ENCODE results near the gene ZBTB42.
A peak's percentile ranks its signal among the peaks of the same experiment; 100 is the strongest.

Gene ZBTB42

DNA sequence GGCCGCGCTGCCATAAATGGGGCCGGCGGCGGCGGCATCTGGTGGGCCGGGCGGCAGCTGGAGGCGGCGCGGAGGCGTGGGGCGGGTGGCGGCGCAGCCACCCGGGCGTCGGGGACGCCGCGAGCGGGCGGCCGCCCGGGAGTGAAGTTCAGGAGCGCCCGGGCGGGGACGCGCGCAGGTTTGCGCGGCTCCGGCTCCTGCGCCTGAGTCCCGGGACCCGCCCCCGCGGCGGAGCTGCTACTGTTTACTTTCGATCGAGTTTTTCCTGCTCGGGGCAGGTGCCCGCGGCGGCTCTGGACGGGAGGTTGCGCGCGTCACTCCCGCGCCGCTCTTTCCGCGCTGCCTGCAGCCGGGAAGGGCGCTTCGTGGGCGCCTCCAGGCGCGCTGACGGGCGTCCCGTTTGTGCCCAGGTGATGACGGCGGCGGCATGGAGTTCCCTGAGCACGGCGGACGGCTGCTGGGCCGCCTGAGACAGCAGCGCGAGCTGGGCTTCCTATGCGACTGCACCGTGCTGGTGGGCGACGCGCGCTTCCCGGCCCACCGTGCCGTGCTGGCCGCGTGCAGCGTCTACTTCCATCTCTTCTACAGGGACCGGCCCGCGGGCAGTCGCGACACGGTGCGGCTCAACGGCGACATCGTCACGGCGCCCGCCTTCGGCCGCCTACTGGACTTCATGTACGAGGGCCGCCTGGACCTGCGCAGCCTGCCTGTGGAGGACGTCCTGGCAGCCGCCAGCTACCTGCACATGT is at the start of gene ZBTB42:
Gene ZBTB42, plus strand, starts transcription at position 331 of the 749 bp plus-strand sequence. Its CDS starts 97 bp downstream, at position 428.
- DNase-seq (ENCODE audit: low read depth in 2 of 2), result peak; percentile 36 to 37

DNA sequence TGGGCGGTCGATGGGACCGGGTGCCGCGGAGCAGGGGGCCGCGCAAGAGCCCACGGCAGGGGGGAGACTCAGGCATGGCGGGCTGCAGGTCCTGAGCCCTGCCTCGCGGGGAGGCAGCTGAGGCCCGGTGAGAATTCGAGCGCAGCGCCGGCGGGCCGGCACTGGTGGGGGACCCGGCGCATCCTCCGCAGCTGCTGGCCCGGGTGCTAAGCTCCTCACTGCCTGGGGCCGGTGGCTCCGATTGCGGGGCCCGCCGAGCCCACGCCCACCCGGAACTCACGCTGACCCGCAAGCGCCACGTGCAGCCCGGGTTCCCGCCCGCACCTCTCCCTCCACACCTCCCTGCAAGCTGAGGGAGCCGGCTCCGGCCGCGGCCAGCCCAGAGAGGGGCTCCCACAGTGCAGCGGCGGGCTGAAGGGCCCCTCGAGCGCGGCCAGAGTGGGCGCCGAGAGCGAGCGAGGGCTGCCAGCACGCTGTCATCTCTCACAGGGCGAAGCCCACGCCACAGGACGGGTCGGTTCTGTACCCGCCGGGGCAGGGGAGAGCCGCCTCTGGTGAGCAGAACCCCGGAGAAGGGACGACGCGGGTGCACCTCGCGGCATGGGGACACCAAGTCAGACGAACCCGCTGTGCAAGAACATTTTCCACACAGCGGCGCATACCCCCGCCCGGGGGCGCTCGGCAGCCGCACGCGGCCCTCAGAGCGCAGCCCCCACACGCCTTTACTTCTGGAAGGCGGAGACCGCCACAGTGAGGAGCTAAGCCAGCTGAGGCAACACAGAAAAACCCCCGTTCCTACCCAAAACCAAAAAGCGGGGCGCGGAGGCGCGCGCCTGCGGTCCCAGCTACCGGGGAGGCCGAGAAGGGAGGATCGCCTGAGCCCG is 49.1 kb upstream of the ZBTB42 start:
- no peak for DNase-seq (ENCODE audit: low read depth in 2 of 2)

DNA sequence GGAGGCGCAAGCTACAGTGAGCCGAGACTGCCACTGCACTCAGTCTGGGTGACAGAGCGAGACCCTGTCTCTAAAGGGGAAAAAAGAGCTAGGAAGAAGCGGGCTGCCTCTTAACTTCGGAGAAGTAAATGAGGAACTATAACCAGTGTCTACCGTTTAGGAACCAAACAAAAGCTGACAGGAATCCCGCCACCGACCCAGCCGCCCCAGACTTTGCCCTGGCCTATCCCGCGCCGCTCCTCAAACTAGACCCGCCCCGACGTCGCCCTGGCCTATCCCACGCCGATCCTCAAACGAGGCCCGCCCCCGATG is 48.5 kb upstream of the ZBTB42 start:
- DNase-seq (ENCODE audit: low read depth in 2 of 2), result no peak

DNA sequence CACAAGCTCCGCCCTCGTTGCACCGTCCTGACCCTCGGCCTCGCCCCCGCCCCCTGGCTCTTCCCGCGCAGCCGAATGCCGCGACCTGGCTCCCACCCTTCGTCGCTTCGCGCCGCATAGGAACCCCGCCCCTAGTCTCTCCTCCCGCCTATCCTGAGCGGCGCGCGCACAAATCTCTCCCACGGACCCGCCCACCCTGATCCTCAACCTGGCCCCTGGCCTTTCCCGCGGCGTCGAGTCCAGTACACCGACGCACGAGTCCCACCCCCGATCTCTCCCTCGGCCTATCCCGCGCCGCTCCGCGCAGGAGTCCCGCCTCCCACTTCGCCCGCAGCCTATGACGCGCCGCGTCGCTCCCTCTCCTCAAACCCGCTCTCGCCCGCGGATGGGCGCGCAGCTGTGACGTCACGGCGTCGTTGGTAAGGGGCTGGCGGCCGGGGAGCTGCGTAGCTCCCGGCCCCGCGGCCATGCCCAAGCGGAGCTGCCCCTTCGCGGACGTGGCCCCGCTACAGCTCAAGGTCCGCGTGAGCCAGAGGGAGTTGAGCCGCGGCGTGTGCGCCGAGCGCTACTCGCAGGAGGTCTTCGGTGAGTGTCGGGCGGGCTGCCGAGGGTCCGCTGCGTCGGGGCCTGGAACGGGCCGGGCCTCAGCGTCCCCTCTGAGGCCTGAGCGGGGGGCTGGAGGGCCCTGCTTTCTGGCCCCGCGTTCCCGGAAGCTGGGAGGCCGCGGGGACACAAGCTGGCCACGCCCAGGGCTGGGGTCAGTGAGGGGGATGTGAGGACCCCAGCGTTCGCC is 48.0 kb upstream of the ZBTB42 start, which contains the start of gene SIVA1:
Gene SIVA1, plus strand, starts transcription at position 413 of the 793 bp plus-strand sequence. Its CDS starts 55 bp downstream, at position 468.
- DNase-seq (ENCODE audit: low read depth in 2 of 2), result peak; percentile 99

DNA sequence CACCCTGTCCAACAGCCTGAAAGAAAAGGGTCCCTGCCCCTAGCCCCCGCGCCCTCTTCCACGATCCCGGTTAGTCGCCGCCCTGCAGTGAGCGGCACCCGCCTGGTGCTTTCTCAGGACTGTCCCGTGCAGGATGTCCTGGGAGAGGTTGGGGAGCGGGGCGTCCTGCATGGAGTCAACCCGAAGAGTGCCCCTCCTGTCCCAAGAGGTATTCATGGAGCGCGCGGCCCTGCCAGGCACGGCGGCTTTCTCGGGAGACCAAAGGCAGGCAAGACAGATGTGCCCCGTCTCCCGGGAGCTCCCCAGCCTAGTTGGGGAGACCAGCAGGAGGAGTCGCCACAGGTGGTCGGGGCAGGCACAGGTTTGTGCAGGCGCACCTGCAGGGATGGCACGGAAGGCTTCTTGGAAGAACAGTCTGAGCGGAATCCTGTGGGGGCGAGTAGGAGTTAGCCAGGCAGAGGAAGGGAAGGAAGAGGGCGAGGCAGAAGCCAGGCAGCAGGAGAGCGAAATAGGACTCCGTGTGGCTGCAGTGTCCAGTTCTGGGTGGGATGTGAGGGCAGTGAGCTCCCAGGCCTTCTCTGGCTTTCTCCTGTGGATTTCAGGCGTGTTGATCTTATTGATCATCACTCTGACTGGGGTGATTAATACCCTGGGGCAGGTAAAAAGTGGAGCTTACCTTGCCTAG is 47.2 kb upstream of the ZBTB42 start:
- no peak for DNase-seq (ENCODE audit: low read depth in 2 of 2)

DNA sequence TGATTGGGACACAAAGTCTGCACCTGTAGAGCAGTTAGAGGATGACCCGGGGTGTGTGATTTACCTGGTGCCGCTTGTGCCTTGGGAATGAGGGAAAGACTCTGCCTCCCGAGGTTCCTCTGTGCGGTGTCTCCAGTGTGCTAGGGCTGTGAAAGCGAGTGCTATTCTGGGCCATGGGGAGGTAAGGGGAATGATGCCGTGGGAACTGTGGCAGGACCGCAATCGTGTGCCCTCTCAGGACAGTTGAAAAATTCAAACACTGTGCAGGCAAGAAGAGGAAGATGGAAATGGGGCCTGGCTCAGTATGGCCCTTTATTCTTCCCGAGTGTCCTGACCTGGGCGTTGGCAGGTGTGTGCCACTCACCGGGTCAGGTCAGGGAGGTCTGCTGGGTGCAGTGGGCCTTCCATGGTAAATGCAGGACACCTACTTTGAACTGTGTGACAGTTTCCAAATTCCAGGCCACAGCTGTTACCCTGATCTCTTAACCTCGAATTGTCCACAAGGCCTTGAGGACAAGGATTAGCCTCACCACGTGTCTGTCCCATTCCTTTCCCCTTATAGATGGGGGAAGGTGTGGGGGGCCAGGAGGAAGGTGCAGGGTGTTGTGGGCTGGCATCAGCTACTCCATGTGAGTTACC is 46.6 kb upstream of the ZBTB42 start:
- no peak for DNase-seq (ENCODE audit: low read depth in 2 of 2)

DNA sequence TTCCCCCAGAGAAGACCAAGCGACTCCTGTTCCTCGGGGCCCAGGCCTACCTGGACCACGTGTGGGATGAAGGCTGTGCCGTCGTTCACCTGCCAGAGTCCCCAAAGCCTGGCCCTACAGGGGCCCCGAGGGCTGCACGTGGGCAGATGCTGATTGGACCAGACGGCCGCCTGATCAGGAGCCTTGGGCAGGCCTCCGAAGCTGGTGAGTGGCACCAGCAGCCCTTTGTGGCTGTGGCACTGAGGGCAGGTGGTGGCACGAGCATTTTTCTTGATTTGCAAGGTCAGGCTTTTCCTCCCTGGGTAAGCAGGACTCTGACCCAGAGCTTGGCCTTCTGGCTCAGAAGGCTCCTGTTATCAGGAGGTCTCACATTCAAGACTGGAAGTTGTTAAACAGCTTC is 45.3 kb upstream of the ZBTB42 start:
- DNase-seq (ENCODE audit: low read depth in 2 of 2), result no peak

DNA sequence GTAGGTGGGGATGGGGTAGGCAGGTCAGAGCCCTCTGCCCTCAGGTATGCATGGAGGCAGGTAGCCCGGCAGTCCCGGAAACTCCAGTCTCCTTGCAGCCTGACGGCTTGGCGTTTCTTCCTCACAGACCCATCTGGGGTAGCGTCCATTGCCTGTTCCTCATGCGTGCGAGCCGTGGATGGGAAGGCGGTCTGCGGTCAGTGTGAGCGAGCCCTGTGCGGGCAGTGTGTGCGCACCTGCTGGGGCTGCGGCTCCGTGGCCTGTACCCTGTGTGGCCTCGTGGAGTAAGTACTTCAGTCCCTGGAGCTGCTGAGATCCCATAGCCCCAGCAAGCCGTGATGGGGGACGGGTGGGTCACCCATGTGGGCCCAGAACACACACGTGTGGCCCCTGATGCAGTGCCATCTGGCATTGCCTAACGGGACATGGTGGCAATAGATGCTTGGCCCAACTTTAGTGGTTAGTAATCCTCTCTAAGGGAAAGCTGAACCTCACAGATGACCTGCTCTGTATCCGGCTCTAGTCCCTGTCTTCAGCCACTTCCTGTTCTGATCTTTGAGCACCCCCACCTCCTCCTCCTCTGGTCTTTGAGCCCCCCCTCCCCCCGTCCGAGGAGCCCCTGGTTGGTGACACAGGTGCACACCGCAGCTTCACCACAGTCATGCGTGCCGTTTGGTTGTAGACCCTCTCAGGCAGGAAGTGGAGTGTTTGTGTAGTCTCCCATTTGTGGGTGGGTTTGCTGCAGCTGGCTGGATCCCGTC is 44.2 kb upstream of the ZBTB42 start:
- no peak for DNase-seq (ENCODE audit: low read depth in 2 of 2)

DNA sequence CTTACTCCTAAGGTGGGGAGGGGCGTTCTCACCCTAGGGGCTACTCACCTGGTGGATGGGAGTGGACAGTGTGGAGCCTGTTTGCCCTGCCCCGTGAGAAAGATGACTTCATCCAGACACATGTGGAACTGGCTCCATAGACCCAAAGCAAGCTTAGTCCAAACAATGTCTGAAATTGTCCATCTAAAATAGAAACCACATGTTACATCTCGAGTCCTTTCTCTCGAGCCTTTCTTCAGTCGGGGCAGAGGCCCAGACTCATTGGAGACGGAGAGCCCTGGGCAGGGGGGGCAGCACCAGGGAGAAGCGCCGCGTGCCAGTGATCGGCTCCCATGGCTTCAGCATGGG is 43.7 kb upstream of the ZBTB42 start:
- DNase-seq (ENCODE audit: low read depth in 2 of 2), result no peak

DNA sequence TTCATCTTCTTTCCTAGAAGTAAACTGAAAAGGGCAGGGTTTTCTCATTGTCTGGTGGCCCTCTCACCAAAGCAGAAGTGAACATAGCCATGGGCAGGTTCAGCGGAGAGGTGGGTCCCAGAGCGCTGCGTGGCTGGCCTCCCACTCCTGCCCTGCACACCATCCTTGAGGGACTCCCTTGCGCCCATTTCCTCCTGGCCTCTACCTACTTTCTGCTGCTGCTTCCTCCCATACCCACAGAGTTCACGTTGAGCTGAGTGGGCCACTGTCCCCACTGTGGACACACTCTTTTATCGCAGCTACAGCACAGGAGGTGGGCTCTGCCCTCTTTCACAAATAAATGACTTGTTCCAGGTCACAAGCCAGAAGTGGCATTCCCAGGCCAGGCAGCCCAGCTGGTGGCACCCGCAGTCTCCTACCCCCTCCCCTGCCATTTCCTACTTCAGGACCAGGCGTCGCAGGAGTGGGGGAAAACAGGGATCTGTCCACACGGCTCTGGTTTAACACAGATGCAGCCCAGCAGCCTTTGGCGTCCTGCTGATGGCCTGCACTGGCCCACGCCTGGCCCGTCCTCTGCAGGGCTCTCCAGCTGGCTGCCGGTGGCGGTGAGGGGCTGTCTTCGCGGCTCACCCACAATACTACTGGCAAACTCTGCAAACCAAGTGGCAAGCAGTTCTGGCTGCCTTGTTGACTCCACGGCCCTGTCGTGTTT is 43.1 kb upstream of the ZBTB42 start:
- no peak for DNase-seq (ENCODE audit: low read depth in 2 of 2)

DNA sequence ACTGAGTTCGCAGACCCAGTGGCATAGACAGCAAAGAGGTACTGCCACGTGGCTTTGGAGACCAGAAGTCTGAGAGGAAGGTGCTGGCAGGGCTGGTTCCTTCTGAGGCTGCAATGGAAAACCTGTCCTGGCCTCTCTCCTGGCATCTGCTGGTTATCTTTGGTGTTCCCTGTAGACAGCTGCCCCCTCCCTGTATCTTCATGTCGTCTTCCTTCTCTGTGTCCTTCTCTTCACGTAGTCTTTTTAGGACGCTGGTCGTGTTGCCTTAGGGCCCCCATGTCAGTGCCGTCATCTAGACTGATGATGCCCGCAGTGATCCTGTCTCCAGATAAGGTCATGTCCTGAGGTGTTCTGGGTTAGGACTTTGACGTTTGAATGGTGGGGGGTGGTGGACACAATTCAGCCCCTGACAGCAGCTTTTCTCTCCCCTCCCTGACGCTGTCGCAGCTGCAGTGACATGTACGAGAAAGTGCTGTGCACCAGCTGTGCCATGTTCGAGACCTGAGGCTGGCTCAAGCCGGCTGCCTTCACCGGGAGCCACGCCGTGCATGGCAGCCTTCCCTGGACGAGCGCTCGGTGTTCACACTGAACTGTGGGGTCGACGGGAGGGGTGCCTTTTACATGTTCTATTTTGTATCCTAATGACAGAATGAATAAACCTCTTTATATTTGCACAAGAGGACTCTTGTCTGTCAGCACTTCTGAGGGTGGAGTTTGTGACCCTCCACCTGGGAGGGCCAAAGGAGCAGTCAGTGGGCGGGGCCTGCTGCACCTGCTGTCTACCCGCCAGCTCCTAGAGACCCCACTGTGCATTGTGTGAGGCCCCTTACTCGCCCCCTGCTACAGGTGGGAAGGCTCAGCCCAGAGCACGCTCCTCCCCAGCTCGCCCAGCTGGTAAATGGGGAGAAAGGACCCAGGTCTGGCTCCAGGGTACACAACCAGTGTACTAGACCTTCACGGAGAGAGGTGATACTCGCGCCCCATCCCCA is 41.6 kb upstream of the ZBTB42 start:
- no peak for DNase-seq (ENCODE audit: low read depth in 2 of 2)

DNA sequence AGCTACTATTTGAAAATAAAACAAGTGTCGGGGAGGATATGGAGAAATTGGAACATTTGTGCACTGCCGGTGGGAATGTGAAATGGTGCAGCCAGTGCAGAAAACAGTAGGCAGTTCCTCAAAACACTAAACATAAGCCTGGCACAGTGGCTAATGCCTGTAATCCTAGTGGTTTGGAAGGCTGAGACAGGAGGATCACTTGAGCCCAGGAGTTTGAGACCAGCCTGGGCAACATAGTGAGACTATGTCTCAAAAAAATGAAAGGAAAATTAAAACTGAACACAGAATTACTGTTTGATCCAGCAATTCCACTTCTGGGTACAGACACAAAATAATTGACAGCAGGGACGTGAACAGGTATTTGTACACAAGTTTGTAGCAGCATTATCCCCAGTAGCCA is 35.4 kb upstream of the ZBTB42 start:
- DNase-seq (ENCODE audit: low read depth in 2 of 2), result no peak

DNA sequence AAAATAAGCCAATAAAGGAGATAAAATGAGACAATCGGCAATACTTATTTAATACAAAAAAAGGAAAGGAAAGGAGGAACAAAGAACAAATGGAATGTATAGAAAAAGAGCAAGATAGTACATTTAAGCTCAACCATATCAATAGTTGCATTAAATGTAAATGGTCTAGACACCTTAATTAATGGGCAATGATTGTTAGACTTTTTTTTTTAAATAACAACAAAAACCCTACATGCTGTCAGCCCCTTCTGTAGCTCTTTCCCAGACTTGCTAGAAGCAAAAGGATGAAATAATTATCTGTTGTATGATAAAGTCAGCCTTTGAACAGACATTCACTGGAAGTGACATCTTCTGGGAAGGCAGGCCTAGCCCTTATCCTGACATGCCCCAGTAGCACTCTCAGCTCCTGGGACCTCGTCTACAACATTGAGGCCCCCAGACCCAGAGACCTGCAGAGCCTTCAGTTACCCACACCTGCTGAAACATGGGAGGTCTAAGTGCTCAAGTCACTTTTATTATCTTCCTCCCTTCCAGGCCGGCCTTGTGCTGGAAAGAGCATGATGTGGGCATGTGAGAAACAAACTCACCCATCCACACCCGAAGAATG is 34.5 kb upstream of the ZBTB42 start:
- DNase-seq (ENCODE audit: low read depth in 2 of 2), result no peak

DNA sequence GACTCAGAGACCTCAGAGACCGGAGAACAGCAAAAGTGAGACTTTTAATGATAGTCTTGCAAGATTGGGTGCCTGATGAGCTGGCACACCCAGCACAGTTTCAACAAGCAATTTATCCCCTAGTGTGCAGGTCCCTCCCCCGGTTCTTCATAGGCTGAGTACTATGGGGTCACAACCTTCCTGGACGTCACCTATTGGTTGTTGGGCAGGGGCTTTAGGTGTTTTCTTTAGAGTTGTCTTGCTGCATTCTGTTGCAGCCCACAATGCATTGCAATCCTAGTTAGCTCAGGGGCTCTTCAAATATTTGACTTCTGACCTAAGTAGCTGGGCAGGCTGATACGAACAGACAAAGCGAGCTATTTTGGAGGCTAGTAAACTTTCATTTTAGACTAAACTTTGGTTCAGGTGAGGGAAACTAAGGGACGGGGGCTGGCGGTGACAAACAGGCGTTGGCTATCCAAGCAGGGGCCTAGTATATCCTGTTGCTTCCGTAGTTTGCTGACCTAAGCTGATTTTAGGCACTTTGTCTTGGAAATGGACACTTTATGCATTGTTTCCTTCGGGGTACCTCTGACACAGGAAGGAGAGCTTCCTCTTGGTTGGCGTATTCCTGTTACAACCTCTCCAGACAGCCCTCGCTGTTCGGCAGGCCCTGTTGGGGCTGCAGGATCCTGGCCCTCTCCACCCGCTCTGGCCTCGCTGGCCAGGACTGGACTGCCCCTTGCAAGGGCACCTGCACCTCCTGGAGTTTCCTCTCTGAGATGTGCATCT is 33.9 kb upstream of the ZBTB42 start:
- no peak for DNase-seq (ENCODE audit: low read depth in 2 of 2)

DNA sequence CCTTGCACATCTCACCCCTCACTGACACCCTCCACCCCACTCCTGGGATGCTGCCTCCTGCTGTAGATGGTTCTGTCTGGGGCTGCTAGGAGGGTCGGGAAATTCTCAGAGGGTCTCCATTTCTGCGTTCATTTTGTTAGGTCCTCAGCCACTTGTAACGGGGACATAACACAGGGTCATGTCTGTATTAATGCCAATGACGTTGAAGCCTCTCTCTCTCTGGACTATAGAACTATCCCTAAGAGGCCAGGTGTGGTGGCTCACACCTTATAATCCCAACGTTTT is 33.3 kb upstream of the ZBTB42 start:
- no peak for DNase-seq (ENCODE audit: low read depth in 2 of 2)

DNA sequence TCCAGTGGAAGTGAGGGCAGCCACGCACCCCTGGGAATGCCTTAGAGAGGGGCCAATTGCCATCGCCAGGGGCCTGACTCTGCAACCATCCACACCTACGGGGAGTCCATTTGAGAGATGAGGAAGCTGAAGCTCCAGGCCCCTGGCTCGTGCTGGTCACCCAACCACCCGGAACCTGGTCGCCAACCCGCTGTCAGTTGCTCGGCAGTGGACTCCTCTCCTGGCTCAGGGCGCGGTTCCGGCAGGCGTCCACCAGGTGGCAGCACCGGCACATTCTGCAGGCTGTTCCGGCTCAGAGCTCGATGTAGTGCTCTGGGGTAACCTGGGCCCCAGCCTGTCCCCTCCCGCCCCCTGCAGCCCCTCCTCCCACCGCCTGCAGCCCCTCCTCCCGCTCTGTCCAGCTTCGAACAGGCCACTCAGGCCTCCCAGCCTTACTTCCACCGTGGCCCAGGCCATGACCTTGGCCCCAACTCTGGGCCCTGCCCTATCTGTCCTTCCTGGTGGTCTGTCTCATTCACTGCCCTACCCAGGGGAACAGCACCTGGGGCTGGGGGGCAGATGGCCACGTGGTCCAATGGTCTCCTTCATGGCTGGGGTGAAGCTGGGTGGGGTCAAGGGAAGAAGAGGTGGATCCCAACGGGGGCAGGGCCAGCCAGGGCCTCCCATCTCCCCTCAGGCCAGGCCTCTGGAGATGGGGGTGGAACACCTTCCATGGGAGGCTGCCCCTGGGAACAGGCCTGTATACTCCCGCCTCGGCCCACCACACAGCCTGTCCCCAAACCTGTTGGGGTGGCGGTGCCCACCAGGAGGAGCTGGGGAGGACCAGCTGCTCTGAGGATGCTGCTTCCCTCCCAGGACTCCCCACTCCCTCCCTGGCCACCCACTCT is 32.2 kb upstream of the ZBTB42 start:
- peak; percentile 78 to 86 for DNase-seq (ENCODE audit: low read depth in 2 of 2)
